ENCODE results near the gene XPNPEP1.

The XPNPEP1 gene

DNA sequence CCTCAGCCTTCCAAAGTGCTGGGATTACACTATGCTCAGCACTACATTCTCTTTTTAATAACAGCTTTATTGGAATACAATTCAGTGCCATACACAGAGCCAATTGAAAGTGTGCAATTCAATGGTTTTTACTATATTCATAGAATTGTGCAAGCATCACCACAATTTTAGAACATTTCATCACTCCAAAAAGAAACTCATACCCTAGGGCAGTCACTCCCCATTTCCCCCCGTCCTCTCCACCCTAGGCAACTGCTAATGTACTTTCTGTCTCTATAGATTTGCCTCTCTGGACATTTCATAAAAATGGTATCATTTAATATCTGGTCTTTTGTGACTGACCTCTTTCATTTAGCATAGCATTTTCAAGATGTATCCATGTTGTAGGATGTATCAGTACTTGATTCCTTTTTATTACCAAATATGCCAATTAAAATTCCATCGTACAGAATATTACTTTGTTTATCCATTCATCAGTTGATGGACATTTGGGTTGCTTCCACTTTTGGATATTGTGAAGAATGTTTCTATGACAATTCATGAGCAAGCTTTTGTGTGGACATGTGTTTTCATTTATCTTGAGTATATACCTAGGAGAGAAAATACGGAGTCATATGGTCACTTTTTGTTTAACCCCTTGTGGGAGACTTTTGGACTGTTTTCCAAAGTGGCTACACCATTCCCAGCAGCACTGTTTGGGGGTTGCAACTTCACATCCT is 6.3 kb upstream of the XPNPEP1 start:
- Histone ChIP-seq H3K27ac (ENCODE audit: low read depth, low read length) (no peak overlapping the region), H2BK120ac (ENCODE audit: insufficient read depth, low read length, poor library complexity) (no peak overlapping the region), H4K8ac (ENCODE audit: low read depth, low read length) (no peak overlapping the region), H3K4me1 (ENCODE audit: control insufficient read depth in 1 of 2, insufficient read depth in 2 of 2, low read length in 2 of 2) (peaks cover 0 to 2% of the 10 kb centered on the region in 2 experiments), H3K79me2 (ENCODE audit: control insufficient read depth, insufficient read depth, low read length, poor library complexity) (no peaks in the 10 kb centered on the region), H3K9me3 (ENCODE audit: insufficient read depth, low read depth, low read length) (no peaks in the 10 kb centered on the region), H3K4ac (ENCODE audit: low read depth, low read length) (no peak overlapping the region), H3K23ac (ENCODE audit: low read length) (no peak overlapping the region), H2AFZ (ENCODE audit: insufficient read depth, low read length, poor library complexity) (no peak overlapping the region), H4K12ac (ENCODE audit: low read depth, low read length) (no peak overlapping the region), H3K27me3 (ENCODE audit: insufficient read depth, low read length) (no peaks in the 10 kb centered on the region), H2AK5ac (ENCODE audit: low read length) (no peak overlapping the region), H3K4me3 (ENCODE audit: low read depth, low read length) (no peak overlapping the region), H2BK5ac (ENCODE audit: low read depth, low read length, poor library complexity) (no peak overlapping the region), H4K91ac (ENCODE audit: low read depth, low read length) (no peak overlapping the region), H3K79me1 (ENCODE audit: low read length) (no peaks in the 10 kb centered on the region), H2BK12ac (ENCODE audit: low read length) (no peak overlapping the region), H3K14ac (ENCODE audit: low read length) (no peak overlapping the region), H3K36me3 (ENCODE audit: control insufficient read depth in 1 of 2, insufficient read depth in 2 of 2, low read length in 2 of 2) (no peaks in the 10 kb centered on the region), H3K4me2 (ENCODE audit: low read length) (no peak overlapping the region), H3K9ac (ENCODE audit: low read length) (no peak overlapping the region), H3K18ac (ENCODE audit: low read length) (no peak overlapping the region)
- DNase-seq: no peak
- WGBS (ENCODE audit: extremely low coverage, insufficient coverage, insufficient read length): no CpG with 5 or more reads among the region's 3 CpGs

DNA sequence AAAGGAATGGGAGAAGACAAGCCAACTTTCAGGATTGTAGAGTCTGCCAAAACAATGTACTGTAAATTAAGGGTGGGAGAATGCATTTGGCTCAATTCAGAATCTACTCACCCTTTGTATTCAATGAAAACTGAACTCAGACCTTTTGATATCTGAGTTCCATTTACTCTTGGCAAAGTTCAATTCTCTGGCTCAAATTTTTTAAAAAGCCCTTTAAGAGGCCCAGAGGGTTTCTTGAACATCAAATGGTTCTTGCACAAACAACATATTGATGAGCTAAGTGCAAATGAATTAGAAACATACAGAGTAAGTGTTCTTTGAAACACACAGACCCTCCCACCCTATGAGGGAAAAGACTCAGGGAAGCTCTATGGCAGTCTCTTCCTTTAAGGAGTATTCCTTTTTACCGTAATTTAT is 5.2 kb upstream of the XPNPEP1 start:
- no peak overlapping the region for H2BK5ac ChIP-seq (ENCODE audit: low read depth, low read length, poor library complexity)
- H4K12ac ChIP-seq (ENCODE audit: low read depth, low read length): no peak overlapping the region
- H3K4me2 ChIP-seq (ENCODE audit: low read length): no peak overlapping the region
- H3K79me2 ChIP-seq (ENCODE audit: control insufficient read depth, insufficient read depth, low read length, poor library complexity): no peaks in the 10 kb centered on the region
- no peaks in the 10 kb centered on the region for H3K27me3 ChIP-seq (ENCODE audit: insufficient read depth, low read length)
- WGBS (ENCODE audit: extremely low coverage, insufficient coverage, insufficient read length): no CpG with 5 or more reads among the region's 1 CpG
- H3K9ac ChIP-seq (ENCODE audit: low read length): no peak overlapping the region
- no peak overlapping the region for H3K23ac ChIP-seq (ENCODE audit: low read length)
- no peak overlapping the region for H3K27ac ChIP-seq (ENCODE audit: low read depth, low read length)
- no peak overlapping the region for H2BK12ac ChIP-seq (ENCODE audit: low read length)
- H2AFZ ChIP-seq (ENCODE audit: insufficient read depth, low read length, poor library complexity): no peak overlapping the region
- H3K4me1 ChIP-seq (ENCODE audit: control insufficient read depth in 1 of 2, insufficient read depth in 2 of 2, low read length in 2 of 2): peaks cover 0 to 9% of the 10 kb centered on the region in 2 experiments
- H4K91ac ChIP-seq (ENCODE audit: low read depth, low read length): no peak overlapping the region
- no peak overlapping the region for H2BK120ac ChIP-seq (ENCODE audit: insufficient read depth, low read length, poor library complexity)
- no peak overlapping the region for H3K14ac ChIP-seq (ENCODE audit: low read length)
- H3K36me3 ChIP-seq (ENCODE audit: control insufficient read depth in 1 of 2, insufficient read depth in 2 of 2, low read length in 2 of 2): no peaks in the 10 kb centered on the region
- H3K18ac ChIP-seq (ENCODE audit: low read length): no peak overlapping the region
- H2AK5ac ChIP-seq (ENCODE audit: low read length): no peak overlapping the region
- no peak overlapping the region for H3K4me3 ChIP-seq (ENCODE audit: low read depth, low read length)
- peaks cover 3% of the 10 kb centered on the region for H3K79me1 ChIP-seq (ENCODE audit: low read length)
- H3K4ac ChIP-seq (ENCODE audit: low read depth, low read length): no peak overlapping the region
- H4K8ac ChIP-seq (ENCODE audit: low read depth, low read length): no peak overlapping the region
- H3K9me3 ChIP-seq (ENCODE audit: insufficient read depth, low read depth, low read length): no peaks in the 10 kb centered on the region
- no peak for DNase-seq

- no peak overlapping the region for H2AK5ac ChIP-seq (ENCODE audit: low read length)
- H3K79me1 ChIP-seq (ENCODE audit: low read length): peaks cover 8% of the 10 kb centered on the region
- H3K4me2 ChIP-seq (ENCODE audit: low read length): no peak overlapping the region
- H3K4me3 ChIP-seq (ENCODE audit: low read depth, low read length): no peak overlapping the region
- H4K8ac ChIP-seq (ENCODE audit: low read depth, low read length): no peak overlapping the region
- no peak overlapping the region for H2BK120ac ChIP-seq (ENCODE audit: insufficient read depth, low read length, poor library complexity)
- no peak overlapping the region for H3K18ac ChIP-seq (ENCODE audit: low read length)
- peaks cover 7% of the 10 kb centered on the region for H3K79me2 ChIP-seq (ENCODE audit: control insufficient read depth, insufficient read depth, low read length, poor library complexity)
- H3K36me3 ChIP-seq (ENCODE audit: control insufficient read depth in 1 of 2, insufficient read depth in 2 of 2, low read length in 2 of 2): no peaks in the 10 kb centered on the region
- no peak overlapping the region for H2AFZ ChIP-seq (ENCODE audit: insufficient read depth, low read length, poor library complexity)
- H4K91ac ChIP-seq (ENCODE audit: low read depth, low read length): no peak overlapping the region
- H2BK5ac ChIP-seq (ENCODE audit: low read depth, low read length, poor library complexity): no peak overlapping the region
- no peak overlapping the region for H3K27ac ChIP-seq (ENCODE audit: low read depth, low read length)
- no peak for DNase-seq
- H3K4ac ChIP-seq (ENCODE audit: low read depth, low read length): no peak overlapping the region
- H3K23ac ChIP-seq (ENCODE audit: low read length): no peak overlapping the region
- no peaks in the 10 kb centered on the region for H3K27me3 ChIP-seq (ENCODE audit: insufficient read depth, low read length)
- no peak overlapping the region for H3K14ac ChIP-seq (ENCODE audit: low read length)
- peaks cover 4 to 14% of the 10 kb centered on the region in 2 experiments for H3K4me1 ChIP-seq (ENCODE audit: control insufficient read depth in 1 of 2, insufficient read depth in 2 of 2, low read length in 2 of 2)
- H3K9me3 ChIP-seq (ENCODE audit: insufficient read depth, low read depth, low read length): no peaks in the 10 kb centered on the region
- no CpG with 5 or more reads among the region's 2 CpGs for WGBS (ENCODE audit: extremely low coverage, insufficient coverage, insufficient read length)
- no peak overlapping the region for H4K12ac ChIP-seq (ENCODE audit: low read depth, low read length)
- no peak overlapping the region for H3K9ac ChIP-seq (ENCODE audit: low read length)
- no peak overlapping the region for H2BK12ac ChIP-seq (ENCODE audit: low read length)
These were observed 3.5 kb upstream of the XPNPEP1 start for GRCh38 chr10:109926825-109927224.

GRCh38 chr10:109926061-109926745 is 2.9 kb upstream of the XPNPEP1 start:
- H3K23ac ChIP-seq (ENCODE audit: low read length): no peak overlapping the region
- no peaks in the 10 kb centered on the region for H3K27me3 ChIP-seq (ENCODE audit: insufficient read depth, low read length)
- no peak overlapping the region for H3K4ac ChIP-seq (ENCODE audit: low read depth, low read length)
- H3K9ac ChIP-seq (ENCODE audit: low read length): no peak overlapping the region
- no peak overlapping the region for H3K14ac ChIP-seq (ENCODE audit: low read length)
- no peak overlapping the region for H2AK5ac ChIP-seq (ENCODE audit: low read length)
- no peaks in the 10 kb centered on the region for H3K36me3 ChIP-seq (ENCODE audit: control insufficient read depth in 1 of 2, insufficient read depth in 2 of 2, low read length in 2 of 2)
- no peaks in the 10 kb centered on the region for H3K9me3 ChIP-seq (ENCODE audit: insufficient read depth, low read depth, low read length)
- DNase-seq: no peak
- peaks cover 4 to 14% of the 10 kb centered on the region in 2 experiments for H3K4me1 ChIP-seq (ENCODE audit: control insufficient read depth in 1 of 2, insufficient read depth in 2 of 2, low read length in 2 of 2)
- H3K79me2 ChIP-seq (ENCODE audit: control insufficient read depth, insufficient read depth, low read length, poor library complexity): peaks cover 7% of the 10 kb centered on the region
- H4K91ac ChIP-seq (ENCODE audit: low read depth, low read length): no peak overlapping the region
- peaks cover 8% of the 10 kb centered on the region for H3K79me1 ChIP-seq (ENCODE audit: low read length)
- no peak overlapping the region for H3K4me2 ChIP-seq (ENCODE audit: low read length)
- no peak overlapping the region for H2BK120ac ChIP-seq (ENCODE audit: insufficient read depth, low read length, poor library complexity)
- no peak overlapping the region for H4K12ac ChIP-seq (ENCODE audit: low read depth, low read length)
- H2BK5ac ChIP-seq (ENCODE audit: low read depth, low read length, poor library complexity): no peak overlapping the region
- H3K27ac ChIP-seq (ENCODE audit: low read depth, low read length): no peak overlapping the region
- no CpG with 5 or more reads among the region's 10 CpGs for WGBS (ENCODE audit: extremely low coverage, insufficient coverage, insufficient read length)
- H2AFZ ChIP-seq (ENCODE audit: insufficient read depth, low read length, poor library complexity): no peak overlapping the region
- H2BK12ac ChIP-seq (ENCODE audit: low read length): no peak overlapping the region
- no peak overlapping the region for H3K18ac ChIP-seq (ENCODE audit: low read length)
- no peak overlapping the region for H3K4me3 ChIP-seq (ENCODE audit: low read depth, low read length)
- H4K8ac ChIP-seq (ENCODE audit: low read depth, low read length): no peak overlapping the region

All from trophoblast cell (in vitro differentiated cells and primary cell).